GM10266 (cell line): Measurements from ENCODE around the gene SEPTIN5.

Experiments used
- DNase-seq: peaks from one replicate; pipeline ENCODE4 v3.0.0; 2012; ENCODE audit errors: extremely low spot score
- TF ChIP-seq, protein P1 (sequence below): IDR thresholded peaks from 2 replicates; pipeline ENCODE4 v1.5.1; 2012; ENCODE audit warnings: mild to moderate bottlenecking, low read depth; ENCODE audit not compliant: control insufficient read depth, insufficient read depth; ENCODE audit errors: missing control alignments

The SEPTIN5 gene

DNA sequence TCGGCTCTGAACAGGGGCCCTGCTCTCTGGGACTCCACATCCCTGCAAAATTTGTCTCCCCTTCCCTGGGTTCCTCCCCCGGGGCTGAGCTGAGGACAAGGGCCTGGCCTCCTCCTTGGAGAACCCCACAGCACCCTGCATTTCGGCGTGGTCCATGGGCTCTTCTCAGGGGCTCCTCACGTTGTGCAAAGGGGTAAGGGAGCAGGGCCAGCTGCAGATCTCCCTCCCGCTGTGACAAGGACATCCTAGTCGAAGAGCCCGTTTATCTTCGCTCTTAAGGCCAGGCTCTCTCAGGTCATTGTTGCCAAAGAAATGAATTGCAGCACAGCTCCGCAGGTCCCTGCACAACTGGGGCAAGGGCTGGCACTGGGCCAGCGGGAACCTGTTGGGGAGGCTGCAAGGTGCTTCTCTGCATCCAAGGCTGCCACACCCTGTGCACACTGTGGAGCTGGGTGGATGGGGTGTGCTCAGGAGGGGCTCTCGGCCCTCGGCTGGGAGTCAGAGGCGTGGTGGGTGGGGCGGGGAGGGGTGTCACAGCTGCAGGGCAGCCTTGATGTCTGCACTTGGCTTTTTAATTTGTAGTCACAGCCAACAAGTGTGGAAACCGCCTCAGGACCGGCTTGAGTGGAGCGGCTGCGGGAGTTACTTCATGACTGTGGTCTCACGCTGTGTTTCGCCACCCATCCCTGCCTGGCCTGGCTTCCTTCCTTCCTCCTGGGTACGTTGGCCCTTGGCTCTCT, 26.6 kb upstream of the SEPTIN5 start:
- no peak for DNase-seq

DNA sequence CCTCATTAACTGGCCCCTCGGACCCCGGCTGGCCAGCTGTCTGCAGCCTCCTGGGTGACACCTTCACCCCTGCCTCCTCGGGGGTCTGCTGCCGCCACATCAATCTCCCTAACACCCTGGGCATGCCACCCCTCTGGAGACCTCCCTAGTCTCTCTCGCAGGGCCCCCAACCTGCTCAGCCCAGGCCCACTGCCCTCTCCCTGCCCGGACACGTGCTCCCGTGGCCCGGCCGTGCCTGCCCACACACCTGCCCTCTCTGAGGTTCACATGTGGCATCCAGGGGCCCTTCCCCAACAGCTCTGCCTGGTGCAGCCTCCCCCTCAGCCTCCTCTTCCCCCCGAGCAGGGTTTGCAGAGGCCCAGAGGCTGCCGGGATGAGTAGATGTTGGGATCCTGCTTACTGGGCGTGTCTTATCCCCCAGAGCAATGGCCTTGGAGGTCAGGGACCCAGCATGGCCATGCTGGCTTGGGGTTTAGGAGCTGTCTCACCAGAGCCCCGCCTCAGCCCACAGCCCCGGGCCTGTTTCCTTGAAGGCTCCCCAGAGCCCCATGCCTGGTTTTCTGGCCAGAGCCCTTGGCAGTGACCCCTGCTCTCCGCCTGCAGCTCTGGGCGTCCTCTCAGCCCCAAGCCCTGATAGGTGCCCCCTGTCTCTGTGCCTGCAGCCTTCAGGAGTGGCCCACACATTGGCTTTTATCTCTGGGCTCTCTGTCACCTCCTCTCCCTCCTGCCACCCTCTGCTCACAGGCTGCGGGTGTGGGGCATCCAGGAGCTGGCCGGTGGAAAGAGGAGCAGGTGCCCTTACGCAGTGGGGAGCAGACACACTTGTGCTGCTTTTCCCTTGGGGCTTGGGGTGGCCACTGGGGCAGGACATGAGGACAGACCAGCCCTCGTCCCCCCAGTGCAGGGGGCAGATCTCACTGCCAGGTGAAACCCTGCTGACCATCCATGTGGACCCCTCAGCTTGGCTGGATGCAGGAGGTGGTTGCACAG, 25.7 kb upstream of the SEPTIN5 start:
- TF ChIP-seq, protein P1, sequence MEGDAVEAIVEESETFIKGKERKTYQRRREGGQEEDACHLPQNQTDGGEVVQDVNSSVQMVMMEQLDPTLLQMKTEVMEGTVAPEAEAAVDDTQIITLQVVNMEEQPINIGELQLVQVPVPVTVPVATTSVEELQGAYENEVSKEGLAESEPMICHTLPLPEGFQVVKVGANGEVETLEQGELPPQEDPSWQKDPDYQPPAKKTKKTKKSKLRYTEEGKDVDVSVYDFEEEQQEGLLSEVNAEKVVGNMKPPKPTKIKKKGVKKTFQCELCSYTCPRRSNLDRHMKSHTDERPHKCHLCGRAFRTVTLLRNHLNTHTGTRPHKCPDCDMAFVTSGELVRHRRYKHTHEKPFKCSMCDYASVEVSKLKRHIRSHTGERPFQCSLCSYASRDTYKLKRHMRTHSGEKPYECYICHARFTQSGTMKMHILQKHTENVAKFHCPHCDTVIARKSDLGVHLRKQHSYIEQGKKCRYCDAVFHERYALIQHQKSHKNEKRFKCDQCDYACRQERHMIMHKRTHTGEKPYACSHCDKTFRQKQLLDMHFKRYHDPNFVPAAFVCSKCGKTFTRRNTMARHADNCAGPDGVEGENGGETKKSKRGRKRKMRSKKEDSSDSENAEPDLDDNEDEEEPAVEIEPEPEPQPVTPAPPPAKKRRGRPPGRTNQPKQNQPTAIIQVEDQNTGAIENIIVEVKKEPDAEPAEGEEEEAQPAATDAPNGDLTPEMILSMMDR, result no peak
- DNase-seq, result no peak

More for the DNA sequence above, 26.6 kb upstream of the SEPTIN5 start:
- TF ChIP-seq, protein P1, result no peak

DNA sequence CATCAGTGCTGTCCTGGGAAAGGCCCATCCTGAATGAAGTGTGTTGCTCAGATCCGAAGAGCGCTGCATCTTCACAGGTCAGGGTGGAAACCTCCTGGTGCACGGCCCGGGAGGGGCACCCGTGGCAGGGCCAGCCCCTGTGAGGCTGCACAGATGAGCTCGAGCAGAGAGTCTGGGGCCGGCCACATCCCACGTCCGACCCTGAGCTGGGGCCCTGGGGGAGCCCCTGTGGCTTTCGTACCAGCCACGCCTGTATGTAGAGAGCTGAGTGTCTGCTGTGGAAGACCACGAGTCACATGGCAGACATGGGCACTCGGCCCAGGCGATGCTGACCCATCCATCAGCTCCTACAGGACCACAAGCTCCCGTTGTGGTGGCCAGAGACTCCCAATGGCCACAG, 24.9 kb upstream of the SEPTIN5 start:
- no peak for DNase-seq
- TF ChIP-seq, protein P1, result no peak

DNA sequence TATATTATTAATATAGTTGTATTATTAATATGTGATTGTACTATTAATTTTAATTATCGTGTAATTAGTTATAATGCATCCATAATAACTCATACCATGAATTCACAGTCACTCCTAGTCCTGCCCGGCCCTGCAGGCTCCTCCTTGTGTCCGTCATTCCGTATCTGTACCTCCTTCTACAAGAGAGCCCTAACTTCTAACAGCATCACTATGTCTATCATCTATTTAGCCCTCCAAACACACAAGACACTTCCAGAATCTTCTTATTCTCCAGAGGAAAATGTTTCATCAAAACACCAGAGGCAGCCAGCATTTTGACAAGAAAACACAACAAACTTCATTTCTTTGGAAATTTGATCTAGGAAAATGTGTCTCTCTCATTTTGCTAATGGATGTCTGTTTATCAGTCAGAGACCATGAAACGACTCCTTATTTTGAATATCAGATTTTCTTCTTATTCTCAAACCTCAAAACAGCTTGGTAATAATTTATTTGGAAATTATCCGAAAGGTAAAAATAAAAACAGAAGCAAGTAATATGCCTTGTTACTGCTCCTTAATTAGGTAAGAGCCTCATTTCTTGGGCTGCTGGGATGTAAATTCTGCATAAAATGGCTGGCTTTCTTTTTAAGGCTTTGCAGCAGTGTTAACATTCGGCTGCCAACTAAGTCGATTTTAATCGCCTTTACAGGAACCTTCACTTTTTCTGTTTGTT, 23.1 kb upstream of the SEPTIN5 start:
- TF ChIP-seq, protein P1, result no peak
- no peak for DNase-seq

DNA sequence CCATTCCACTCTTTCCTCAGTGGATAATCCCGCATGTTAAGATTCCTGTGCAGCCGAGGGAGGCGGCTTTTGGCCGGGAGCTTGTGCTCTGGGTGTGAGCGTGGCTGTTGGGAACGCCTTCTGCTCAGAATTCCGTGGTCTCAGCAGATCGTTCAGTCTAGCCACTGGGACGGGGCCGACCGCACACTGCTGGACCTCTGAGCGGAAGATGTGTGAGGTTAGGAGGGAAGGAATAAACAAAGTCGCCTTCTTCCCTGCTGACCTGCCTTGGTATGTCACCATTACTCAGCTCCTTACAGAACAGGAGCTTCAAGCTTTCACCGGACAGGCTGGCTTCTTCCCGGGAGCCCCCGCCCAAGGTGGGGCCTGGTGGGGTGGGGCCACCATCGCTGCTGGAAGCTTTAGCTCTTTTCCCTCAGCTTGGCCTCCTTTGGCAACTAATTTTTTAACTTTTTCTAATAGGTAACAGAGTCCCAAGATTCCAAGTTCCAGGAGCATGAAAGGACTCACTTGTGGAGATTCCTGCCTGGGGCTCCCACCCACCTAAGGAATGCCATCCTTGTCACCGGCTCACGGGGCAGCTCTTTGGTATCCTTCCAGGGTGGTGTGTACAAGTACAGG, 22.5 kb upstream of the SEPTIN5 start:
- DNase-seq, result no peak
- TF ChIP-seq, protein P1, result no peak

DNA sequence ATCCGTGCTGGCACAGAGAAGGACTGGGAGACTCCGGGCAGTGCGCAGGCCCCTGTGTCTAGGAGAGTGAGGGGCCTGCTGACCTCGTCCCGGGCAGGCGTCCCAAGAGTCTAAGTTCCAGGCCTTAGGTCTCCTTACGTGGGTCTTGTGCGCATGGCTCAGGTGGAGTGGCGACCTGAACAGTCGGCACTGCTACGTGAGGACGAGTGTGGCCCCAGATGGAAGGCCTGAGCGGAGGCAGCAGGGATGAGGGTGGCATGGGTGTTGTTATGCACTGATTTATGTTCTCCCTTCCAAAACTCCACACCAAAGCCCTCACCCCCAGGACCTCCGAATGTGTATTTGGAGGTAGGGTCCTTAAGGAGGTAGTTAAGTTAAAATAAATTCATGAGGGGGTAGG, 20.7 kb upstream of the SEPTIN5 start:
- DNase-seq, result no peak
- TF ChIP-seq, protein P1, result no peak
